Measurements from ENCODE around the gene SLC26A2. TPM values are rescaled to one million over a fixed set of nuclear protein-coding genes. Genes with fewer than 3 reads are reported as not detected.

SLC26A2 gene
- polyA plus RNA-seq, result 1 to 10 TPM; 2.4 to 3.6 (median 2.4) TPM

GRCh38 chr5:149960272-149961185 lies at the start of gene SLC26A2:
Gene SLC26A2 (plus strand): TSS chr5:149960758. CDS start chr5:149977653, 16,895 bp downstream.
- Mint-ChIP-seq H3K9me3 (no peaks in the 10 kb centered on the region), H3K27ac (peak within 1 kb of the TSS; percentile 91 to 97 (median 94)), H3K4me3 (peak within 1 kb of the TSS; percentile 91 to 97 (median 92)), H3K4me1 (peaks cover 21 to 40% of the 10 kb centered on the region in 2 donors), H3K36me3 (peaks cover 0 to 4% (median 4%) of the 10 kb centered on the region in 3 donors), H3K27me3 (ENCODE audit: low read depth in 3 of 3) (peaks cover 0 to 4% (median 0%) of the 10 kb centered on the region in 3 donors)
- DNase-seq, result peak; percentile 93

- Mint-ChIP-seq H3K4me1 (no peaks in the 10 kb centered on the region), H3K27me3 (ENCODE audit: low read depth in 3 of 3) (peaks cover 0 to 9% (median 0%) of the 10 kb centered on the region in 3 donors), H3K36me3 (no peaks in the 10 kb centered on the region), H3K4me3 (no peak overlapping the region), H3K9me3 (peaks cover 0 to 1% (median 0%) of the 10 kb centered on the region in 6 donors), H3K27ac (no peak overlapping the region)
- no peak for DNase-seq
Measured at GRCh38 chr5:149911031-149911430, 49.5 kb upstream of the SLC26A2 start.

- peaks cover 0 to 6% (median 0%) of the 10 kb centered on the region in 3 donors for H3K27me3 Mint-ChIP-seq (ENCODE audit: low read depth in 3 of 3)
- H3K9me3 Mint-ChIP-seq, result peaks cover 0 to 1% (median 0%) of the 10 kb centered on the region in 6 donors
- no peak overlapping the region for H3K4me3 Mint-ChIP-seq
- no peaks in the 10 kb centered on the region for H3K4me1 Mint-ChIP-seq
- no peaks in the 10 kb centered on the region for H3K36me3 Mint-ChIP-seq
- DNase-seq, result no peak
- no peak overlapping the region for H3K27ac Mint-ChIP-seq
Measured at GRCh38 chr5:149912226-149912871, 48.2 kb upstream of the SLC26A2 start.

GRCh38 chr5:149913436-149914419 lies 46.8 kb upstream of the SLC26A2 start:
- no peaks in the 10 kb centered on the region for H3K36me3 Mint-ChIP-seq
- H3K4me3 Mint-ChIP-seq, result no peak overlapping the region
- H3K9me3 Mint-ChIP-seq, result peaks cover 0 to 1% (median 0%) of the 10 kb centered on the region in 6 donors
- H3K27ac Mint-ChIP-seq, result no peak overlapping the region
- H3K4me1 Mint-ChIP-seq, result no peaks in the 10 kb centered on the region
- no peak for DNase-seq
- H3K27me3 Mint-ChIP-seq (ENCODE audit: low read depth in 3 of 3), result peaks cover 0 to 2% (median 1%) of the 10 kb centered on the region in 3 donors

GRCh38 chr5:149915392-149916260 lies 44.9 kb upstream of the SLC26A2 start:
- no peaks in the 10 kb centered on the region for H3K36me3 Mint-ChIP-seq
- peaks cover 0 to 6% (median 1%) of the 10 kb centered on the region in 3 donors for H3K27me3 Mint-ChIP-seq (ENCODE audit: low read depth in 3 of 3)
- DNase-seq, result no peak
- peaks cover 0 to 1% (median 0%) of the 10 kb centered on the region in 6 donors for H3K9me3 Mint-ChIP-seq
- no peak overlapping the region for H3K27ac Mint-ChIP-seq
- H3K4me1 Mint-ChIP-seq, result no peaks in the 10 kb centered on the region
- no peak overlapping the region for H3K4me3 Mint-ChIP-seq

- DNase-seq, result no peak
- no peak overlapping the region for H3K4me3 Mint-ChIP-seq
- H3K4me1 Mint-ChIP-seq, result no peaks in the 10 kb centered on the region
- H3K36me3 Mint-ChIP-seq, result no peaks in the 10 kb centered on the region
- H3K9me3 Mint-ChIP-seq, result peaks cover 0 to 1% (median 0%) of the 10 kb centered on the region in 6 donors
- H3K27me3 Mint-ChIP-seq (ENCODE audit: low read depth in 3 of 3), result peaks cover 0 to 8% (median 2%) of the 10 kb centered on the region in 3 donors
- no peak overlapping the region for H3K27ac Mint-ChIP-seq
Measured at GRCh38 chr5:149916334-149917072, 44.1 kb upstream of the SLC26A2 start.

- Mint-ChIP-seq H3K4me1 (no peaks in the 10 kb centered on the region), H3K4me3 (no peak overlapping the region), H3K27ac (no peak overlapping the region), H3K9me3 (peaks cover 0 to 1% (median 0%) of the 10 kb centered on the region in 6 donors), H3K27me3 (ENCODE audit: low read depth in 3 of 3) (peaks cover 0 to 8% (median 3%) of the 10 kb centered on the region in 3 donors), H3K36me3 (no peaks in the 10 kb centered on the region)
- no peak for DNase-seq
Measured at GRCh38 chr5:149917073-149917676, 43.4 kb upstream of the SLC26A2 start.

- H3K36me3 Mint-ChIP-seq, result no peaks in the 10 kb centered on the region
- no peak for DNase-seq
- H3K4me3 Mint-ChIP-seq, result no peak overlapping the region
- H3K9me3 Mint-ChIP-seq, result no peaks in the 10 kb centered on the region
- no peak overlapping the region for H3K27ac Mint-ChIP-seq
- no peaks in the 10 kb centered on the region for H3K4me1 Mint-ChIP-seq
- H3K27me3 Mint-ChIP-seq (ENCODE audit: low read depth in 3 of 3), result peaks cover 0 to 8% (median 2%) of the 10 kb centered on the region in 3 donors
Measured at GRCh38 chr5:149921597-149921996, 39.0 kb upstream of the SLC26A2 start.

GRCh38 chr5:149922950-149923349 lies 37.6 kb upstream of the SLC26A2 start:
- Mint-ChIP-seq H3K4me1 (no peaks in the 10 kb centered on the region), H3K27ac (no peak overlapping the region), H3K36me3 (no peaks in the 10 kb centered on the region), H3K9me3 (no peaks in the 10 kb centered on the region), H3K4me3 (no peak overlapping the region), H3K27me3 (ENCODE audit: low read depth in 3 of 3) (peaks cover 2 to 7% (median 2%) of the 10 kb centered on the region in 3 donors)
- DNase-seq, result no peak

- Mint-ChIP-seq H3K36me3 (no peaks in the 10 kb centered on the region), H3K4me3 (no peak overlapping the region), H3K27me3 (ENCODE audit: low read depth in 3 of 3) (peaks cover 2 to 8% (median 2%) of the 10 kb centered on the region in 3 donors), H3K9me3 (no peaks in the 10 kb centered on the region), H3K27ac (no peak overlapping the region), H3K4me1 (no peaks in the 10 kb centered on the region)
- DNase-seq, result no peak
Measured at GRCh38 chr5:149924486-149924885, 36.1 kb upstream of the SLC26A2 start.

- H3K36me3 Mint-ChIP-seq, result no peaks in the 10 kb centered on the region
- DNase-seq, result no peak
- no peaks in the 10 kb centered on the region for H3K9me3 Mint-ChIP-seq
- H3K27ac Mint-ChIP-seq, result no peak overlapping the region
- H3K4me3 Mint-ChIP-seq, result no peak overlapping the region
- peaks cover 2 to 13% (median 4%) of the 10 kb centered on the region in 3 donors for H3K27me3 Mint-ChIP-seq (ENCODE audit: low read depth in 3 of 3)
- no peaks in the 10 kb centered on the region for H3K4me1 Mint-ChIP-seq
Measured at GRCh38 chr5:149930043-149930748, 30.4 kb upstream of the SLC26A2 start.
